NCI-H2227 (cell line): ENCODE results near the gene LY86.
"Not testable (repeated sequence)": the region's sequence is repeated elsewhere in the genome, so short reads cannot be mapped to it uniquely, and the experiment has no call there.

Experiments
- DNase-seq: peaks from one replicate; lab custom pipeline; 2025; ENCODE audit not compliant: unreplicated experiment; lab: John Stamatoyannopoulos, UW

Gene LY86

DNA sequence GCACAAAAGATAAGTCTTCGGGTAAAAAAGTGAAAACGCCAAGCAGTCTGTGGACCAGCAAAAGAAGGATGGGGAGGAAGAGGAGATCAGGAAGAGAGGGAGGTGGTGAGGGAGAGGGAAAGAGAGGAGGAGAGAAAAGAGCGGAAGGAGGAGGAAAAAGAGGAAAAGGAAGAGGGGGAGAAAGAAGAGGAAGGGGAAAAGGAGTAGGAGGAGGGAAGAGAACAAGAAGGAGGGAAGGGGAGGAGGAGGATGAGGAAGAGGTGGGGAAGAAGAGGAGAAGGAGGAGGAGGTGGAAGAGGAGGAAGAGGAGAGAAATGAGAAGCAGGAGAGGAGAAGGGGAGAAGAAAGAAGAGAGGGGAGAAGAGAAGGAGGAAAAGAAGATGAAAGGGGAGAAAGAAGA, 6.5 kb downstream of the LY86 start:
- no peak for DNase-seq

DNA sequence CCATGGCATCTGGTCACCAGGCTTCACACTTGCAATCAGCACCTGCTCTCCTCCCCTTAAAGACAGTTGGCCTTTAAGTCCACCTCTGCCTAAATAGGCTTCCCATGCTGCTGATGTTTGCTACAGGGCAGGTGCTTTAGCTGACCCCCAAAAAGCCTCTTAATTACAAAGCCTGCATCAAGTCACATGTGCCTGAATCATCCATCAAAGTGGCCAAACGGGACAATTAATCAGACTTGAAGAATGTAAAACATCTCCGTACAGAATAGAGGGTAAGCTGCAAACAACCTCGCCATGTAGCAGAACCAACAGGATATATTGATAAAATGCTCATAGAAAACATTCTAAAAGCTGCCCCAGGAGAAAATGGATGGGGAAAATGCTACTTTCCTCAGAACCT, 7.4 kb downstream of the LY86 start:
- DNase-seq, result no peak

DNA sequence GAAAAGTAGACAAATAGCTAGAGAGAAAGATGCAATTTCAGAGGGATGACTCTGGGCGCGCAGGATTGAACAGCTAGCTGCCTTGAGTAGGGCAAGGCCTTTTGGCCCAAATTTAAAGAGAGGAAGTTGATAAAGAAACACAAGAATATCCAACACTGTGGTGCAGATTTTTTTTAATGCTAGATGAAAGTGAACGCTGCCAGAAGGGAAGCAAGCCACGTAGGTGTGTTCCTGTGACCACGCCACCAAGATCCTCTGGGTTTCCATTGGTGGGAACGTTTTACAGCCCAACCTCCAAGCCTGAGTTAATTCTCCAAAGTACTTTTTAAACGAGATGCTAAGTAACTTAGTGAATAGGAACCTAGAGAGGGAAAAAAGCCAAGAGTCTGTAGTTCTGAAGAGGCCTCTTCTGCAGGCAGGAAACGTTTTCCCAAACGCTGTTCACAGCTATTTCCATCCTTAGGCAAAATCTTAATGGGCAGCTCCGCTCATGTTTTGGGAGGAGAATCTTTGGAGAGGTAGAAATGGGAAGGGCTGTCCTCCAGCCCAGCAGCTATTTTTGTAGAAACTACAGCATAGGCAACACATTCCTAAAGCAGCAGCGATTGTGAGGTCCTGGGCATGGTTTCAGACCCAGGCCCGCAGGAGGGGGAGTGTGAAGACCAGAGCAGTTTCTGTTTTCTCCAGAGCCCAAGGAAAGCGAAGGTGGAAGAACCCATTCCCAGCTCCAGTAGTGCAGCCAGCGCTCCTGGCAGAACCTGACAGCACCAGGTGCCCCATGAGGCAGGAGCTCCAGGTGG, 8.2 kb downstream of the LY86 start:
- no peak for DNase-seq

DNA sequence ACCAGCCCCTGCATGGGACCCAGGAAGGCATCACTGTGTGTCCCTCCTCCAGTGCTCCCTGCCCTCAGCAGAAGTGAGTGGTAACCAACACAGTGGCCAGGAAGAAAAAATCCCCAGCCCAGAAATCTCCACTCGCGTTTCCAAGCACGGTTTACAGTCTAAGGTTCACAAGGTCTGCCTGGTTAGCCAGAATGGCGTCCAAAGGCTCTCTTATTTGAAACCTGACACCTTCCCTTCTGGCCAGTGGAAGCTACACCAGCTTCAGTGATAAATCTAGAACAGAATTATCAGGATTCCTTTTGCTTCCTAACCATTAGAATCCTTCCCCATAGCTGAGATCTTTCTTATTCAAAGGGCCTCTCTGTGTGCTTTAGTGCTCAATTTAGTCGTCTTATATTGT, 9.2 kb downstream of the LY86 start:
- DNase-seq, result no peak

DNA sequence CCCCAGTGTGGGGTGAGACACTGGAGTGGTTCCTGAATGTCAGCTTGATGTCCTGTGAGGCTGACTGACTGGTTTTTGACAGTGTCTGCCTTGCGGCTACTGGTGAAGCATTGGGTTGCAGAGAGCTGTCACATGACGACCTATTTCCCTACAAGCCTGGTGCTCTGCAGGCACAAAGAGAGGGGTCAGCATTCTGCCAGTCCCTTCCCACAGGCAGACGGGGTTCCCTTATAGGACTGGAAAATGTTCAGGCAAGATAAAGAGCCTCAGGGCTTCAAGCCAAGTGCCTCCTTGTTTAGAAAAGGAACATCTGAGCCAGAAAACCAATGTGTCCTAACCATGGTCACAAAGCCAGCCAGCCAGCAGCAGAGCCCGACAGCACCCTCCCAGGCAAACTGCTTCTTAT, 11.0 kb downstream of the LY86 start:
- no peak for DNase-seq

DNA sequence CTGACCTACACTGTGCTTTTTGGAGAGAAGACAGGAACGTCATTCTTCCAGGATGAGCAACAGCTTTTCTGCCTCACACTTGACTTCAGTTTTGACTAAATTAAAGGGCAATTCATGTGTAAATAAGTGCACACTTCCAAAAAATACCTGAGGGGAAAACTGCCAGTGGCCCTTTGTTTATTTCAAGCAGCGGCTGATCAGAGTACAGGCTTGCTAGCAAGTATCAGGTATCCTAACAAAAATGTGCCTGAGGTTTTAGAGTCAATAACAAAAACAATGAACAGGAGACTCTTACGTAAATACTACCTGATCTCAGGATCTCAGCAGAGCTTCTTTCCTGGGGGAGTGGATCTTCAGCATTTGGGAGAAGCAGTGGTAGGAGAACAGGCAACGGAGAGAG, 12.4 kb downstream of the LY86 start:
- DNase-seq, result no peak

DNA sequence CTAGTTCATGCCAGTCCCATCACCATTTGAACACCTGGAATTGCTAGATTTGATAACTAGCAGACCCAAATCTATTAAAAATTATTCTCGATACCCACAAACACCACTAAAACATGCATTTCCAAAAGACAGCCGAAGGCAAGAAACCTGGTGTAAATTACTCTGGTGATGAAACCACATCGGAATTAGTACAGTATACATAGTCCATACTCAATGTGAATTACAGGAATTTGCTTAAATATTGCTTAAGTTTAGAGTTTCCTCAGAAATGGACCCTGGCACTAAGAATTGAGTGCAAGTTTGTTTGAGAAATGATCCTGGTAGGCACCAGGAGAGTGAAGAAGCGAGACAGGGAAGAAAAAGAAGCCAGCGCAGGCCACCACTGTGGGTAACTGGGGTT, 13.7 kb downstream of the LY86 start:
- no peak for DNase-seq

DNA sequence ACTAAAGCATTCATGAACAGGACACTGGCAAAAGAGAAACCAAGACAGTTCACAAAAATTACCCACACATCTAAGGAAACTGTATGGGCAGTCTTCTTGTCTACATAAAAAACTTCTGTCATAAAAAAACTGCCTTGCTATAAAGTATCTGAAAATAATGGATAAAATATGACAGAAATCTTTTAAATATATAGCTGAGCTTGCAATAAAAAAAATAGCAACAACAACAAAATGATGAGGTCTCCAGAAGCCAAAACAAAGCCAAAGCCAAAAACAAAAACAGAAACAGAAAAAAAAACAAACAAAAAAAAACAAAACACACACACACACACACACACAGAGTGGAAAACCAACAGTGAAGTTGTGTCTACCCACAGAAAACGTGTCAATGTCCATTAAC, 14.8 kb downstream of the LY86 start:
- DNase-seq, result no peak

DNA sequence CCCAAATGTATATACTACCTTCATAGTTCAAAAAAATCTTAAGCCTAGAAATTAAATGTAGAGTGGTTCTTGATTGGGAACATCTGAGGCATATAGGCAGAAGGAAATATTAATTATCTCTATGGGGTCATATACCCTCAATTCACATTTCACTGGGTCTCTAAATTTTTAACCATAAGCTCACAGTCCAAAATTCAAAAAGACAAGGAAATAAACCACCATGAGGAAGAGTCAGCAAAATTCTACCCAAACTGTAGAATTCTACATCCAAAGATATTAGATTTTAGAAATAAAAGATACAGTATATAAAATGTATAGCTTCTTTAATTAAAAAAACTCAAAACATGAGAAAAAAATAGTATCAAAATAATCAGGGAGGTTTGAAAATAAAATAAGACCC, 15.5 kb downstream of the LY86 start:
- no peak for DNase-seq

DNA sequence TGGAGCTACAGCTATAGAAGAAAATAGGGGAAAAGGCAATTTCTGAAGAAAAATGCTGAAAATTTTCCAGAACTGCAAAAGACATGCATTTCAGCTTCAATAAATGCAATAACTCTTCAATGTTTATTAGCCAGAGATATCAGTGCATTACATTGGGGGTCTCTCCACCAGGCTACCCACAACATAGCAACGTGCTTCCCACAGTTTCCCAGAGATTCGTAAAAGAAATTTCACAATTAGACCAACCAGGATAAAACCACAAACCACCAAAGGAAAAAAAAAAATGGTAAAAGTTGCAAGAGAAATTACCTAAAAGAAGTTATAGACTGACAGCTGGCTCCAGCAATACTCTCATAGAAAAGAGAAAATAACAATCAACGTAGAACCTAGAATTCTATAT, 16.0 kb downstream of the LY86 start:
- DNase-seq, result no peak

DNA sequence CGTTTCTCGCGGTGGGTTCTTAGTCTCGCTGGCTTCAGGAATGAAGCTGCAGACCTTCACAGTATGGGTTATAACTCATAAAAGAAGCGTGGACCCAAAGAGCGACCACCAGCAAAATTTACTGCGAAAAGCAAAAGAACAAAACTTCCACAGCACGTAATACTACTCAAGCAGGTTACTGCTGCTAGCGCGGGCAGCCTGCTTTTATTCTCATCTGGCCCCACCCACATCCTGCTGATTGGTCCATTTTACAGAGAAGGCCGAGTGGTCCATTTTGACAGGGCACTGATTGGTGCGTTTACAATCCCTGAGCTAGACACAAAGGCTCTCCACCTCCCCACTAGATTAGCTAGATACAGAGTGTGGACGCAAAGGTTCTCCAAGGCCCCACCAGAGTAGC, 17.4 kb downstream of the LY86 start:
- no peak for DNase-seq

DNA sequence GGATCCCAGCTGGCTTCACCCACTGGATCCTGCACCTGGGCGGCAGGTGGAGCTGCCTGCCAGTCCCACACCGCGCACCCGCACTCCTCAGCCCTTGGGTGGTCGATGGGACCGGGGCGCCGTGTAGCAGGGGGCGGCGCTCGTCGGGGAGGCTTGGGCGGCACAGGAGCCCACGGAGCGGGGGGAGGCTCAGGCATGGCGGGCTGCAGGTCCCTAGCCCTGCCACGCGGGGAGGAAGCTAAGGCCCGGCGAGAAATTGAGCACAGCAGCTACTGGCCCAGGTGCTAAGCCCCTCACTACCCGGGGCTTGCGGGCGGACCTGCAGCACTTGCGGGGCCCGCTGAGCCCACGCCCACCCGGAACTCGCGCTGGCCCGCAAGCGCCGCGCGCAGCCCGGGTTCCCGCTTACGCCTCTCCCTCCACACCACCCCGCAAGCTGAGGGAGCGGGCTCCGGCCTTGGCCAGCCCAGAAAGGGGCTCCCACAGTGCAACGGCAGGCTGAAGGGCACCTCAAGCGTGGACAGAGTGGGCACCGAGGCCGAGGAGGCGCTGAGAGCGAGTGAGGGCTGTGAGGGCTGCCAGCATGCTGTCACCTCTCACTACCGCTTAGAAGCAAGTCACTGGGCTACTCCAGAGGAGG, 18.0 kb downstream of the LY86 start:
- not testable (repeated sequence) for DNase-seq

DNA sequence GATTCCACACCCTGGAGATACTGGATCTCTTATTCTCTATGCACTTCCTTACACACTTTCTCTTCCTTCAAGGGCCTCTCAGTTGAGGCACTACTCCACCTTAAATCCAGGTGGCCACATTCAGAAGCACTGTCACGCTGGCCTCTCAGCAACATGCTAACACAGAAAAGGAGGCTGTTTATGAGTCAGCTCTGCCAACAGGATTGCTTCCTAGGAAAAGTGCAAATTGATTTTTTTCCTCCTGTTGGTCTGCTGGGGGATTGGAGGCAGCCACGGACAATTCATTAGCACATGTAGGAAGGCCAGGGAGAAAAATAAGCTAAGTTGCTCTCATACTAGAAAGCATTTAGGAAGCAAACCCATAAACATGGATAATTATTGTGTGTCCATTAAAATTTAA, 20.9 kb downstream of the LY86 start:
- no peak for DNase-seq

DNA sequence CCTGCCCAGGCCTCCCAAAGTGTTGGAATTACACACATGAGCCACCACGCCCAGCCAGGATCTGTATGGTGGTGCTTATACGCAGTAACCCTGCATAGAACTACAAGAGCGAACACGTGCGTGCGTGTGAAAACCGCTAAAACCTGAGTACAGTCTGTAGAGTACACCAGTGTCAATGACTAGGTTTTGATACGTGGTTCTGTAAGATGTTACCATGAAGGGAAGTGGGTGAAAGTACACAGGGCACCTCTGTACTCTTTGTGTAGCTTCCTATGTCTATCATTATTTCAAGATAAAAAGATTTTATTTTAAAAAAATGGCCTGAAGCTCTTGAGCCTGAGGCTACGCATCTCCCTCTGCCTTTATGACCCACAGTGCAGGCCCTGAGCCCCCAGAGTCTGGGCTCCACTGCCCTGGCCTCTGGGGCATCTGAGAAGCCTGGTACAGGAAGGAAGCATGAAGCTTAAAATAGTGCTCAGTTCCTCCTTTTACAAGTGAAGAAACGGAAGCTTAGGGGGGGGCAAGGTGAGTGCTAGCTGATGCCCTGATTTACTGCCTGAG, 21.6 kb downstream of the LY86 start:
- no peak for DNase-seq

DNA sequence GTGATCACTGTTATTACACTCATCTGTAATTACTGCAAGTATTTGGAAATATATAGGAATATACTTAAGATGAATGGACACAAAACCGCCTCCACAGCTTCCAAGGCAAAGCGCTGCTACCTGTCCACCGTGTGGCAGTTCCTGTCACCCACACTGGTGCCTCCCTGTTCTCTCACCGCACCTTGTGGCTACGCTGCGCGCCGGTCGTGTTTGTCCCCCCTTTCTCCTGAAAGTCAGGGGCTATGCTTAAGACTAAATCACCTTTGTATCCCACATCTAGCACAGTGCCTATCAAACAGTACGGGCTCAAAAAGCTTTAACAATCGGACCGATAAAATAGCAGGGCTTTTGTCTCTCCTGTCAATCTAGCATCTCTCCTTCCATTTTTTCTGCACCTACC, 23.0 kb downstream of the LY86 start:
- DNase-seq, result no peak

DNA sequence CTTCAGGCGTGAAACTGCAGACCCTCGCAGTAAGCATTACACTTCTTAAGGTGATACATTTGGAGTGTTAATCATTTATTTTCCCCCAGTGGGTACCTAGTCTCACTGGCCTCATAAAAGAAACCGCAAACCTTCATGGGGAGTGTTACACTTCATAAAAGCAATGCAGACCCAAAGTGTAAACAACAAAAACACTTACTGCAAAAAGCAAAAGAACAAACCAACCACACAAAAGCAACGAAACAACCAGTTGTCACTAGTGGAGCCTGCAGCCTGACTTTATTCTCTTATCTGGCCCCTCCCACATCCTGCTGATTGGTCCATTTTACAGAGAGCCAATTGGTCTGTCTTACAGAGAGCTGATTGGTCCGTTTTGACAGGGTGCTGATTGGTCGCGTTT, 23.8 kb downstream of the LY86 start:
- DNase-seq, result no peak

DNA sequence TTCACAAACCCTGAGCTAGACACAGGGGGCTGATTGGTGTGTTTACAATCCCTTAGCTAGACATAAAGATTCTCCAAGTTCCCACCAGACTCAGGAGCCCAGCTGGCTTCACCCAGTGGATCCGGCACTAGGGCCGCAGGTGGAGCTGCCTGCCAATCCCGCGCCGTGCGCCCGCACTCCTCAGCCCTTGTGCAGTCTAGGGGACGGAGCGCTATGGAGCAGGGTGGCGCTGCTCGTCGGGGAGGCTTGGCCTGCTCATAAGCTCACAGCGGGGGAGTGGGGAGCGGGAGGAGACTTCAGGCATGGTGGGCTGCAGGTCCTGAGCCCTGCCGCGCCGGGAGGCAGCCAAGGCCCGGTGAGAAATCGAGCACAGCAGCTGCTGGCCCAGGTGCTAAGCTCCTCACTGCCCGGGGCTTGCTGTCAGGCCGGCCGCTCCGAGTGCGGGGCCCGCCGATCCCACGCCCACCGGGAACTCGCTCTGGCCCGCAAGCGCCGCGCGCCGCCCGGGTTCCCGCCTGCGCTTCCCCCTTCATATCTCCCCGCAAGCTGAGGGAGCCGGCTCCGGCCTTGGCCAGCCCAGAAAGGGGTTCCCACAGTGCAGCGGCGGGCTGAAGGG, 24.7 kb downstream of the LY86 start:
- DNase-seq, result not testable (repeated sequence)

DNA sequence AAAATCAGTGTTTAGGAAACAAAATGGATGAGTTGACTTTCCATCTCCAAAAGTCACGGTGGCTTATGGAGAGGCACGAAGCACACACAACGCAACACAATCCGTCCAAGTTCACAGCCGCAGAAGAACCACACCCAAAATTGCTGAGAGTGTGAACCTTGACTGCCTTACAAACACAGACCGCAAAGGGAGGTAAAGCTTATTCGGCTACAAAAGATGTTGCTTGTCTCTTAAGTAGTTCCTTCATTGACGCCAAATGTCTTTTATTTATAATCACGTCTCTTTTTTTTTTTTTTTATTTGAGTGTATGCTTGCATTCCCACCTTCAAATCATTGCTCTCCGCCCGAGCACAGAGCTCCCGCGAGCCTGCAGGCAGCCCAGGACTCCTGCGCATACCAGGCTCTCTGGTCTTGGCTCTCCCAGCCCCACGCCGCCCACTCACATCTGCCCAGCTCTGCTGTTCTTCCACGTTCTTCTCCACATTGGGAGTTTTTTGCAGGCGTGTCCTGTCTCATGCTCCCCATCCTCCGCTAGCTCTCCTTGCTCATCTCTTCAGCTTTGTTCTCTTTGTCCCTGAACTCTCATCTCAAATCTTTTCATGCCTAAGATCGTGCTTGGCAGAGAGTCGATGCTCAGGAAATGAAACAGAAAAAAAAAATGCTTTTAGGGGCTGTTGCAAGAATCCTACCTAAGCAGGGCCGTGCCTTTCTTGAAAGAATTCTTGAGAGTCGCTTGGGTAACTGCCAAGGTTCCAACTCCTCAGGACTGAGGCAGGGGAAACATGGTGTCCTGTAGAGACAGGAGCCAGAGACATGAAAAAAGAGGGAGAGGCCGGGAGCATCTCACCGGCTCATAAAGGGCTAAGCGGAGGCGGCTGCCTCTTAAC, 25.8 kb downstream of the LY86 start:
- DNase-seq, result no peak

DNA sequence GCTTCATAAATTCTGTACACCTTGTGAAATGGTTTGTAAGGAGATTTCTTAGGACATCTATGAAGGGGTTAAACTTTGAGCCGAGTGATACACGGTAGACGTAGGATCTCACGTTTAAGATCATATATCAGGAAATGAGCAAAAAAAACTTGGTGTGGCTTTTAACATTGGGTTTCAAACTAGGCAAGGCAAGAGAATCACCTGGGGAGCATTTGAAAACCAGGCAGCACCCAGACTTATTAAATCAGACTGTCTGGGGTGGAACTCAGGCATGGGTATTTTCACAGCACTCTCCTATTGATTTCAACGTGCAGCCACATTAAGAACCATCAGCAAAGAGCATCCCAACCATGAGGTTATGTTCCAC, 26.4 kb downstream of the LY86 start:
- DNase-seq, result no peak

DNA sequence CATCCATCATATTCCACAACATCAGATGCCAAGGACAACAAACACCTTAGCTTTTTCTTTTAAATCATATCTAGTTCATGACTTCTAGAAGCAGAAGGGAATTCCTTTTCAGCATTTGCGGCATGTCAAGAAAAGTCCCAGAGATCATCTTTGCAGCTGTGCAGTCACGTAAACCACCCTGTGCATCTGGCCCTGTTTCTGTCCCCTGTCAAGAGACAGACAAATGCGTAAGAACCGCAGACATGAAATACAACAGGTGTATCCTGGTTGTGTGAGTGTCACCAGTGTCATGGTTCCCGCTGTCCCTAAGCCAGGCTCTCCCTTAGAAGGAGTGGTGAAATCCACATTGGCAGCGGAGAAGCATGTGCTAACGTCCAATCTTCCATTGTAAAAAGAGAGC, 28.1 kb downstream of the LY86 start:
- DNase-seq, result no peak
